ENCODE measurements around the gene CEP85L. TPM values are rescaled to one million over a fixed set of nuclear protein-coding genes. Genes with fewer than 3 reads are reported as not detected.

Gene CEP85L
- total RNA-seq, 1 donor from 2014 or later, result 19.3 TPM

DNA sequence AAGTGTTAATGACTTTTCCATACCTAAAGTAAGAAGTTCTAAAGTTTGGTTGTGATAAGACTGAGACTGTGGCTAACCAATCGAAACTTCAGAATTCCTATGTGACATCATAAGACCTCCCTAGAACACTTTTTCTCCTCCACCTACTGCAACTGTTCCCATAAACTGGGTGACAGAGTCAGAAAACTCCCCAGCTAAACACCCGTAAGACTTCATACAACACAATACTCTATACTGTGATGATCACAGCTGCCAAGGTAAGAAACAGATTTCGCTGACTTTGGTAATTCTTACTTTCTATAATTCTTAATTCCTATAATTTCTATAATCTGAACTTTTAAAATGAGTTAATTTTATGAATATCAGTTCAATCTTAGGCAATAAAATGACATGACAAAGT lies 103.3 kb downstream of the CEP85L start, which contains the start of gene PLN:
Gene PLN (plus strand): TSS at position 161 of the 400 bp plus-strand sequence. CDS start 10,626 bp downstream, outside the sequence.
- no peaks in the 10 kb centered on the region for H3K9me3 Mint-ChIP-seq (ENCODE audit: unreplicated experiment)
- H3K4me3 Mint-ChIP-seq (ENCODE audit: unreplicated experiment), result no peak within 1 kb of the TSS
- Histone ChIP-seq H3K9ac (ENCODE audit: low read length) (no peak within 1 kb of the TSS), H3K36me3 (ENCODE audit: insufficient read depth, low read length) (no peaks in the 10 kb centered on the region), H3K79me2 (ENCODE audit: insufficient read depth, low read length) (peaks cover 37% of the 10 kb centered on the region), H3K27me3 (ENCODE audit: insufficient read depth, low read length) (no peaks in the 10 kb centered on the region), H3K4me3 (ENCODE audit: insufficient read depth, low read depth, low read length) (peak within 1 kb of the TSS; percentile 2), H3K27ac (ENCODE audit: low read depth, low read length) (no peak within 1 kb of the TSS), H3K4me2 (ENCODE audit: low read length) (no peak within 1 kb of the TSS), H2AFZ (ENCODE audit: low read depth, low read length) (no peak within 1 kb of the TSS), H3K9me3 (ENCODE audit: insufficient read depth, low read depth, low read length) (no peaks in the 10 kb centered on the region), H3K4me1 (ENCODE audit: insufficient read depth, low read length) (peaks cover 3% of the 10 kb centered on the region), H4K20me1 (ENCODE audit: insufficient read depth, low read length) (no peaks in the 10 kb centered on the region)
- TF ChIP-seq, protein P1, sequence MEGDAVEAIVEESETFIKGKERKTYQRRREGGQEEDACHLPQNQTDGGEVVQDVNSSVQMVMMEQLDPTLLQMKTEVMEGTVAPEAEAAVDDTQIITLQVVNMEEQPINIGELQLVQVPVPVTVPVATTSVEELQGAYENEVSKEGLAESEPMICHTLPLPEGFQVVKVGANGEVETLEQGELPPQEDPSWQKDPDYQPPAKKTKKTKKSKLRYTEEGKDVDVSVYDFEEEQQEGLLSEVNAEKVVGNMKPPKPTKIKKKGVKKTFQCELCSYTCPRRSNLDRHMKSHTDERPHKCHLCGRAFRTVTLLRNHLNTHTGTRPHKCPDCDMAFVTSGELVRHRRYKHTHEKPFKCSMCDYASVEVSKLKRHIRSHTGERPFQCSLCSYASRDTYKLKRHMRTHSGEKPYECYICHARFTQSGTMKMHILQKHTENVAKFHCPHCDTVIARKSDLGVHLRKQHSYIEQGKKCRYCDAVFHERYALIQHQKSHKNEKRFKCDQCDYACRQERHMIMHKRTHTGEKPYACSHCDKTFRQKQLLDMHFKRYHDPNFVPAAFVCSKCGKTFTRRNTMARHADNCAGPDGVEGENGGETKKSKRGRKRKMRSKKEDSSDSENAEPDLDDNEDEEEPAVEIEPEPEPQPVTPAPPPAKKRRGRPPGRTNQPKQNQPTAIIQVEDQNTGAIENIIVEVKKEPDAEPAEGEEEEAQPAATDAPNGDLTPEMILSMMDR (IDR thresholded peaks at IDR 0.05; ENCODE audit: insufficient read depth, low read depth, low read length), result no peak
- no peak for TF ChIP-seq EZH2 (IDR thresholded peaks at IDR 0.05; ENCODE audit: insufficient read depth, low read length)
- FAIRE-seq (no peak), DNase-seq (ENCODE audit: low read depth) (peak; percentile 77)
- H3K27ac Mint-ChIP-seq (ENCODE audit: unreplicated experiment), result no peak within 1 kb of the TSS
- peaks cover 4% of the 10 kb centered on the region for H3K36me3 Mint-ChIP-seq (ENCODE audit: low read depth, unreplicated experiment)
- H3K4me1 Mint-ChIP-seq (ENCODE audit: low read depth, unreplicated experiment), result peaks cover 21% of the 10 kb centered on the region
- H3K27me3 Mint-ChIP-seq (ENCODE audit: low read depth, unreplicated experiment), result no peaks in the 10 kb centered on the region

DNA sequence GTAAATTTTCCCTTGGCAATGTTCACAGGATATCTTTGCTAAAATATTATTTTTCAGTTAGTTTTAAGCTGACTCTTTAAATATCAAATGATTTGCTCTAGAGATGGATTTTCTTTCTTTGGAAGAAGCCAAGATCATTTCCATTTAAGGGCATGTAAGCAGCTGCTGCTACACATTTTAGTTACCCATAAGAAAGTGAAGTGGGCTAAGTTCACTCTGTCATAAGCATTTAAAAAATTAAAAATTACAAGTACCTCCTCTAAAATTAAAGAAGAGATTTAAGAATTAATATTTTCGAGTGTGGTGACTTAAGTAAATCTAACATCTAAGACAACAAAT lies 104.5 kb downstream of the CEP85L start:
- H3K36me3 Mint-ChIP-seq (ENCODE audit: low read depth, unreplicated experiment), result peaks cover 4% of the 10 kb centered on the region
- no peak overlapping the region for H3K4me3 Mint-ChIP-seq (ENCODE audit: unreplicated experiment)
- DNase-seq (ENCODE audit: low read depth) (no peak), FAIRE-seq (no peak)
- H3K4me3 ChIP-seq (ENCODE audit: insufficient read depth, low read depth, low read length), result no peak overlapping the region
- no peaks in the 10 kb centered on the region for H3K36me3 ChIP-seq (ENCODE audit: insufficient read depth, low read length)
- H4K20me1 ChIP-seq (ENCODE audit: insufficient read depth, low read length), result no peaks in the 10 kb centered on the region
- H3K9me3 Mint-ChIP-seq (ENCODE audit: unreplicated experiment), result no peaks in the 10 kb centered on the region
- H3K27ac Mint-ChIP-seq (ENCODE audit: unreplicated experiment), result no peak overlapping the region
- peaks cover 19% of the 10 kb centered on the region for H3K4me1 Mint-ChIP-seq (ENCODE audit: low read depth, unreplicated experiment)
- no peak overlapping the region for H2AFZ ChIP-seq (ENCODE audit: low read depth, low read length)
- no peak overlapping the region for H3K9ac ChIP-seq (ENCODE audit: low read length)
- H3K79me2 ChIP-seq (ENCODE audit: insufficient read depth, low read length), result peaks cover 37% of the 10 kb centered on the region
- H3K4me2 ChIP-seq (ENCODE audit: low read length), result no peak overlapping the region
- H3K27me3 Mint-ChIP-seq (ENCODE audit: low read depth, unreplicated experiment), result no peaks in the 10 kb centered on the region
- peaks cover 12% of the 10 kb centered on the region for H3K4me1 ChIP-seq (ENCODE audit: insufficient read depth, low read length)
- no peak overlapping the region for H3K27ac ChIP-seq (ENCODE audit: low read depth, low read length)
- H3K27me3 ChIP-seq (ENCODE audit: insufficient read depth, low read length), result no peaks in the 10 kb centered on the region
- H3K9me3 ChIP-seq (ENCODE audit: insufficient read depth, low read depth, low read length), result no peaks in the 10 kb centered on the region
- TF ChIP-seq, protein P1 (IDR thresholded peaks at IDR 0.05; ENCODE audit: insufficient read depth, low read depth, low read length), result no peak
- no peak for TF ChIP-seq EZH2 (IDR thresholded peaks at IDR 0.05; ENCODE audit: insufficient read depth, low read length)

DNA sequence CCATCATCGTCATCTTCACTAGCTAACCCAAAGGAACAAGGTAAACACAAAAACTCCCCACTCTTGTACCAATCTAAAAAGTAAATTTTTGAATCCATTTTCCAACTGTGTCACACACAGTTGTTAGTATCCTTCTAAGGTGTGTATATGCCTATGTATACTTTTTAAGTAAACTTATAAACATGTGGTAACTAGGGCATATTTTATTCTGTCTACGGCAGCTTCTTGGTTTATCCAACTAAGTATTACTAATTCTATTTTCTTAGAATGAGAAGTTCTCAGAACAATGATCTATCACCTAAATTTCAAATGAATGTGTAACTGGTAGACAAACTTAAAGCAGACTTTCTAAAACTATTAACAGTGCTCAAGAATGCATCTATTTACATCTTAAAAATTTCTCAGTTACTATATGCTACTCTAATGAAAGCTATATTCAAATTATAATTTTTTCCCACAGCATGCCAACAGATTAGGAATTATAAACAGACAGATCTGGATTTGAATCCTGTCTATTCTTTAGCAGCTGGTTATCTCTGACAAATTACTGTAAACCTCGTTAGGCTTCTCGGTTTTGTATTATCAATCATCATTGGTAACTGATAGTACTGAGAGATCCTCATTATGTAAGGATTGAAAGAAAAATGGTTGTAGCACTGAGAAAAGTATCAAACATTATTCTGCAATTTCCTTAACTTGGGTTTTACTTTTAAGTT lies 105.1 kb downstream of the CEP85L start:
- DNase-seq (ENCODE audit: low read depth) (no peak), FAIRE-seq (no peak)
- no peak overlapping the region for H3K27ac ChIP-seq (ENCODE audit: low read depth, low read length)
- no peak overlapping the region for H3K4me2 ChIP-seq (ENCODE audit: low read length)
- Mint-ChIP-seq H3K4me1 (ENCODE audit: low read depth, unreplicated experiment) (peaks cover 15% of the 10 kb centered on the region), H3K4me3 (ENCODE audit: unreplicated experiment) (no peak overlapping the region), H3K27ac (ENCODE audit: unreplicated experiment) (no peak overlapping the region), H3K36me3 (ENCODE audit: low read depth, unreplicated experiment) (peaks cover 4% of the 10 kb centered on the region), H3K27me3 (ENCODE audit: low read depth, unreplicated experiment) (no peaks in the 10 kb centered on the region), H3K9me3 (ENCODE audit: unreplicated experiment) (no peaks in the 10 kb centered on the region)
- H3K4me1 ChIP-seq (ENCODE audit: insufficient read depth, low read length), result peaks cover 12% of the 10 kb centered on the region
- H3K27me3 ChIP-seq (ENCODE audit: insufficient read depth, low read length), result no peaks in the 10 kb centered on the region
- H3K4me3 ChIP-seq (ENCODE audit: insufficient read depth, low read depth, low read length), result no peak overlapping the region
- H3K9ac ChIP-seq (ENCODE audit: low read length), result no peak overlapping the region
- H3K9me3 ChIP-seq (ENCODE audit: insufficient read depth, low read depth, low read length), result no peaks in the 10 kb centered on the region
- H2AFZ ChIP-seq (ENCODE audit: low read depth, low read length), result no peak overlapping the region
- H4K20me1 ChIP-seq (ENCODE audit: insufficient read depth, low read length), result no peaks in the 10 kb centered on the region
- H3K36me3 ChIP-seq (ENCODE audit: insufficient read depth, low read length), result no peaks in the 10 kb centered on the region
- no peak for TF ChIP-seq EZH2 (IDR thresholded peaks at IDR 0.05; ENCODE audit: insufficient read depth, low read length)
- peaks cover 41% of the 10 kb centered on the region for H3K79me2 ChIP-seq (ENCODE audit: insufficient read depth, low read length)
